MCF 10A (cell line): Measurements from ENCODE around the gene POU3F3. TPM values are rescaled to one million over a fixed set of nuclear protein-coding genes. Genes with fewer than 3 reads are reported as not detected.

Experiments used
- Bru-seq: library from RNA; stranded (reverse); fragments of 400-500 nt; gene quantifications from one replicate; lab custom pipeline; 2021; lab: Mats Ljungman, UMichigan
- BruChase-seq, 2 experiments: library from RNA; stranded (reverse); fragments of 400-500 nt; gene quantifications; one replicate each; lab custom pipeline; 2021; lab: Mats Ljungman, UMichigan
- BruUV-seq: library from RNA; stranded (reverse); fragments of 400-500 nt; replicated peaks from 2 replicates; lab custom pipeline; 2021; lab: Mats Ljungman, UMichigan
- CTCF ChIA-PET: fragments of 300-600 bp; sonication (Branson Sonifier 250); formaldehyde crosslinking; extraction: SDS; loops from one replicate; lab custom pipeline; 2021; ENCODE audit warnings: antibody characterized with exemption, inconsistent platforms; lab: Yijun Ruan, JAX
- POLR2A ChIA-PET: fragments of 300-600, 350-650 bp; sonication (Branson Sonifier 250); formaldehyde crosslinking; extraction: SDS; loops from one replicate; lab custom pipeline; 2020; ENCODE audit warnings: antibody characterized with exemption, inconsistent platforms; lab: Yijun Ruan, JAX
- DNase-seq: peaks from one replicate; pipeline ENCODE4 v3.0.0-alpha.2; 2018; ENCODE audit not compliant: unreplicated experiment
- H3K27ac Mint-ChIP-seq: one replicate; pipeline ENCODE4 v1.8.0; 2022; ENCODE audit warnings: mild to moderate bottlenecking, low read depth, mixed read lengths; ENCODE audit not compliant: unreplicated experiment
- H3K27me3 Mint-ChIP-seq: one replicate; pipeline ENCODE4 v1.8.0; 2022; ENCODE audit warnings: mixed read lengths; ENCODE audit not compliant: insufficient read depth, unreplicated experiment
- H3K36me3 Mint-ChIP-seq: one replicate; pipeline ENCODE4 v1.8.0; 2022; ENCODE audit warnings: mild to moderate bottlenecking, moderate library complexity, mixed read lengths; ENCODE audit not compliant: insufficient read depth, unreplicated experiment
- H3K4me1 Mint-ChIP-seq: one replicate; pipeline ENCODE4 v1.8.0; 2022; ENCODE audit warnings: mixed read lengths; ENCODE audit not compliant: insufficient read depth, unreplicated experiment
- H3K4me3 Mint-ChIP-seq: one replicate; pipeline ENCODE4 v1.8.0; 2022; ENCODE audit warnings: mild to moderate bottlenecking, moderate library complexity, mixed read lengths; ENCODE audit not compliant: unreplicated experiment
- H3K9me3 Mint-ChIP-seq: one replicate; pipeline ENCODE4 v1.8.0; 2022; ENCODE audit warnings: mixed read lengths; ENCODE audit not compliant: unreplicated experiment
- CTCF ChIP-seq: fragments of 200-600 bp; IDR thresholded peaks from one replicate; pipeline ENCODE4 v1.8.0; 2022; ENCODE audit warnings: antibody characterized with exemption, mild to moderate bottlenecking; ENCODE audit not compliant: unreplicated experiment
- intact Hi-C: fragments of 100-400 bp; cut with micrococcal nuclease; formaldehyde crosslinking; loops from 2 replicates; pipeline ENCODE4 v1.14.1; 2022
- long read RNA-seq: library from polyadenylated mRNA; stranded (forward); transcript quantifications from one replicate; pipeline ENCODE4 v2.0.0, GENCODE V29; 2022
- total RNA-seq: library from RNA; stranded (reverse); gene quantifications from 2 replicates; pipeline ENCODE4 v1.2.3, GENCODE V29; 2022

POU3F3 gene
- total RNA-seq (not detected in 2 replicates), Bru-seq, nascent RNA (not detected), BruChase-seq, experiment 1, labeled RNA remaining after a 6-hour chase (not detected), BruChase-seq, experiment 2, labeled RNA remaining after a 2-hour chase (not detected)
- long read RNA-seq, result 0 reads

GRCh38 chr2:104853534-104854497, at the start of gene POU3F3:
POU3F3 (plus strand) TSS chr2:104854115; CDS start chr2:104855511, 1,396 bp downstream.
- no peak for TF ChIP-seq CTCF
- no TSS peak for BruUV-seq
- H3K27me3 Mint-ChIP-seq, result peaks cover 54% of the 10 kb centered on the region
- intact Hi-C loops, result no loop called here
- H3K27ac Mint-ChIP-seq, result no peak within 1 kb of the TSS
- POLR2A ChIA-PET, result no interaction called here
- H3K4me1 Mint-ChIP-seq, result peaks cover 7% of the 10 kb centered on the region
- no peaks in the 10 kb centered on the region for H3K36me3 Mint-ChIP-seq
- CTCF ChIA-PET, result interaction anchor here (0.6 to 0.7 kb wide), 3 partner anchors 139 to 1878 kb away, joined by 3 to 4 read pairs (median 3); no protein-coding TSS in a partner anchor
- H3K4me3 Mint-ChIP-seq, result peak within 1 kb of the TSS; percentile 60
- no peak for DNase-seq
- H3K9me3 Mint-ChIP-seq, result no peaks in the 10 kb centered on the region

- CTCF ChIA-PET, result interaction anchor here (0.6 to 0.9 kb wide), 3 partner anchors 10 to 44 kb away, joined by 3 read pairs; no protein-coding TSS in a partner anchor
- H3K9me3 Mint-ChIP-seq, result no peaks in the 10 kb centered on the region
- no peaks in the 10 kb centered on the region for H3K36me3 Mint-ChIP-seq
- DNase-seq, result no peak
- no peaks in the 10 kb centered on the region for H3K27me3 Mint-ChIP-seq
- POLR2A ChIA-PET, result no interaction called here
- H3K27ac Mint-ChIP-seq, result no peak overlapping the region
- BruUV-seq, result no TSS peak
- peak; percentile 11 for TF ChIP-seq CTCF
- H3K4me3 Mint-ChIP-seq, result no peak overlapping the region
- no peaks in the 10 kb centered on the region for H3K4me1 Mint-ChIP-seq
- intact Hi-C loops, result no loop called here
These were observed 49.6 kb upstream of the POU3F3 start for GRCh38 chr2:104804148-104804890.

GRCh38 chr2:104812286-104812685, 41.6 kb upstream of the POU3F3 start:
- Mint-ChIP-seq H3K36me3 (no peaks in the 10 kb centered on the region), H3K4me1 (no peaks in the 10 kb centered on the region), H3K27ac (no peak overlapping the region), H3K9me3 (no peaks in the 10 kb centered on the region), H3K27me3 (no peaks in the 10 kb centered on the region), H3K4me3 (no peak overlapping the region)
- ChIA-PET POLR2A (no interaction called here), CTCF (interaction anchor here (0.7 to 2.0 kb wide), 3 partner anchors 10 to 1651 kb away, joined by 3 to 6 read pairs (median 4); no protein-coding TSS in a partner anchor)
- BruUV-seq, result no TSS peak
- intact Hi-C loops, result no loop called here
- TF ChIP-seq CTCF, result no peak
- no peak for DNase-seq
